SK-N-SH (cell line): ENCODE measurements around the gene NDUFAF8. TPM values are rescaled to one million over a fixed set of nuclear protein-coding genes. Genes with fewer than 3 reads are reported as not detected.

Experiments
- CTCF ChIA-PET: fragments of 300-600, 350-600 bp; formaldehyde crosslinking; extraction: SDS; loops from one replicate; lab custom pipeline; 2021; lab: Yijun Ruan, JAX
- POLR2A ChIA-PET: fragments of 350-600 bp; sonication (Branson Sonifier 250); formaldehyde crosslinking; extraction: SDS; loops from one replicate; lab custom pipeline; 2020; ENCODE audit warnings: antibody characterized with exemption, inconsistent platforms; lab: Yijun Ruan, JAX
- DNase-seq: peaks from one replicate; pipeline ENCODE4 v3.0.0; 2012
- H2AFZ ChIP-seq: fragments of 200-600 bp; sonication (generic); 2 replicates; pipeline ENCODE4 v1.8.1; 2016; ENCODE audit warnings: antibody characterized with exemption, mild to moderate bottlenecking, low read depth
- H3F3A ChIP-seq: fragments of 200-600 bp; sonication (generic); replicated peaks from 2 replicates; pipeline ENCODE3; 2016; ENCODE audit warnings: antibody characterized with exemption, mild to moderate bottlenecking; ENCODE audit not compliant: insufficient read depth
- H3K27ac ChIP-seq, 2 experiments: fragments of 200-500 bp in 1 of 2; fragments of 200-600 bp in 1 of 2; sonication (Bioruptor generic) in 1 of 2; sonication (generic), shearing (Covaris generic) in 1 of 2; 2 replicates each; pipeline versions ENCODE4 v1.5.1 to v1.6.1; 2014 to 2016; ENCODE audit warnings: low read depth in 2 of 2, inconsistent platforms in 1 of 2, low read length in 1 of 2, mild to moderate bottlenecking in 1 of 2, mixed read lengths in 1 of 2
- H3K27me3 ChIP-seq: fragments of 200-600 bp; sonication (generic), shearing (Covaris generic); 2 replicates; pipeline ENCODE4 v1.6.1; 2016; ENCODE audit warnings: mixed run types; ENCODE audit not compliant: insufficient read depth
- H3K36me3 ChIP-seq, 2 experiments: fragments of 200-500 bp in 1 of 2; fragments of 200-600 bp in 1 of 2; sonication (Bioruptor generic) in 1 of 2; sonication (generic) in 1 of 2; replicated peaks in 1 of 2; 2 replicates each; pipeline versions ENCODE3 to v1.5.1; 2014 to 2016; ENCODE audit warnings: low read length in 1 of 2, mild to moderate bottlenecking in 1 of 2; ENCODE audit not compliant: insufficient read depth in 2 of 2, control insufficient read depth in 1 of 2
- H3K4me1 ChIP-seq, 2 experiments: fragments of 200-500 bp in 1 of 2; fragments of 200-600 bp in 1 of 2; sonication (Bioruptor generic) in 1 of 2; sonication (generic), shearing (Covaris generic) in 1 of 2; 2 replicates each; pipeline versions ENCODE4 v1.5.1 to v1.6.1; 2014 to 2016; ENCODE audit warnings: low read depth in 1 of 2, low read length in 1 of 2, mixed run types in 1 of 2; ENCODE audit not compliant: insufficient read depth in 2 of 2, control insufficient read depth in 1 of 2
- H3K4me2 ChIP-seq: fragments of 200-600 bp; sonication (generic), shearing (Covaris generic); 2 replicates; pipeline ENCODE4 v1.6.1; 2017; ENCODE audit warnings: mixed run types
- H3K4me3 ChIP-seq, 2 experiments: fragments of 200-500 bp in 1 of 2; fragments of 200-600 bp in 1 of 2; sonication (Bioruptor generic) in 1 of 2; sonication (generic), shearing (Covaris generic) in 1 of 2; 2 replicates each; pipeline versions ENCODE4 v1.5.1 to v1.8.1; 2014 to 2016; ENCODE audit warnings: low read depth in 2 of 2, inconsistent platforms in 1 of 2, low read length in 1 of 2, mild to moderate bottlenecking in 1 of 2, mixed read lengths in 1 of 2, moderate library complexity in 1 of 2
- H3K79me2 ChIP-seq: fragments of 200-600 bp; sonication (generic); 2 replicates; pipeline ENCODE4 v1.8.1; 2017; ENCODE audit warnings: mild to moderate bottlenecking; ENCODE audit not compliant: insufficient read depth
- H3K9ac ChIP-seq: fragments of 200-600 bp; sonication (generic); 2 replicates; pipeline ENCODE4 v1.6.1; 2017; ENCODE audit warnings: mixed run types
- H3K9me2 ChIP-seq: fragments of 200-600 bp; sonication (generic); 2 replicates; pipeline ENCODE4 v1.6.1; 2017; ENCODE audit warnings: mixed run types
- H3K9me3 ChIP-seq: fragments of 200-600 bp; sonication (generic); 2 replicates; pipeline ENCODE4 v1.6.1; 2017; ENCODE audit warnings: mixed run types, mild to moderate bottlenecking, moderate library complexity
- H4K20me1 ChIP-seq: fragments of 200-600 bp; sonication (generic); 2 replicates; pipeline ENCODE4 v1.6.1; 2017; ENCODE audit warnings: mild to moderate bottlenecking, mixed run types; ENCODE audit not compliant: insufficient read depth
- CHD2 ChIP-seq: fragments of 150-350 bp; IDR thresholded peaks from 2 replicates; pipeline ENCODE4 v1.6.1; 2018; ENCODE audit warnings: low read length; ENCODE audit not compliant: partially characterized antibody
- EP300 ChIP-seq, 2 experiments: IDR thresholded peaks; 2 replicates each; pipeline versions ENCODE4 v1.4.0 to v1.6.1; 2012; ENCODE audit warnings: borderline replicate concordance in 1 of 2, low read depth in 1 of 2, low read length in 1 of 2
- FOSL2 ChIP-seq: IDR thresholded peaks from 2 replicates; pipeline ENCODE4 v1.4.0; 2012; ENCODE audit warnings: low read depth, mild to moderate bottlenecking, moderate library complexity, borderline replicate concordance
- FOXJ3 ChIP-seq: sonication (generic); formaldehyde crosslinking; IDR thresholded peaks from 2 replicates; pipeline ENCODE4 v1.5.1; 2020; ENCODE audit warnings: mild to moderate bottlenecking, missing genetic modification reagents
- FOXM1 ChIP-seq: IDR thresholded peaks from 2 replicates; pipeline ENCODE4 v1.4.0; 2012; ENCODE audit warnings: low read depth, mild to moderate bottlenecking
- GATA2 ChIP-seq: sonication (generic); formaldehyde crosslinking; IDR thresholded peaks from 2 replicates; pipeline ENCODE4 v1.5.0; 2020; ENCODE audit warnings: mild to moderate bottlenecking, missing genetic modification reagents
- MAX ChIP-seq: IDR thresholded peaks from 2 replicates; pipeline ENCODE4 v1.4.0; 2012; ENCODE audit warnings: low read depth
- MEF2A ChIP-seq: IDR thresholded peaks from 2 replicates; pipeline ENCODE4 v1.4.0; 2012; ENCODE audit warnings: low read depth, borderline replicate concordance
- NFIC ChIP-seq: IDR thresholded peaks from 2 replicates; pipeline ENCODE4 v1.4.0; 2012; ENCODE audit warnings: borderline replicate concordance
- NRF1 ChIP-seq: IDR thresholded peaks from 2 replicates; pipeline ENCODE4 v1.6.1; 2012; ENCODE audit warnings: low read depth, mild to moderate bottlenecking, low read length
- POLR2AphosphoS5 ChIP-seq: IDR thresholded peaks from 2 replicates; pipeline ENCODE4 v1.6.1; 2012; ENCODE audit warnings: low read depth, low read length
- RAD21 ChIP-seq: IDR thresholded peaks from 2 replicates; pipeline ENCODE4 v1.6.1; 2012; ENCODE audit warnings: mild to moderate bottlenecking, low read length
- RCOR1 ChIP-seq: fragments of 150-350 bp; IDR thresholded peaks from 2 replicates; pipeline ENCODE4 v1.6.1; 2017; ENCODE audit warnings: antibody characterized with exemption, low read length
- TAF1 ChIP-seq: IDR thresholded peaks from 2 replicates; pipeline ENCODE4 v1.6.1; 2012; ENCODE audit warnings: low read depth, mild to moderate bottlenecking, low read length, moderate library complexity, borderline replicate concordance
- TCF12 ChIP-seq: IDR thresholded peaks from 2 replicates; pipeline ENCODE4 v1.4.0; 2012
- TEAD4 ChIP-seq: IDR thresholded peaks from 2 replicates; pipeline ENCODE4 v1.4.0; 2012; ENCODE audit warnings: mild to moderate bottlenecking, borderline replicate concordance; ENCODE audit not compliant: insufficient read depth
- YY1 ChIP-seq: IDR thresholded peaks from 2 replicates; pipeline ENCODE4 v1.4.0; 2012; ENCODE audit warnings: low read depth, mild to moderate bottlenecking
- WGBS: methylation state at CpG from one replicate; pipeline ENCODE4 v1.1.6; 2017; ENCODE audit warnings: low lambda C conversion rate; 5-methylcytosine and 5-hydroxymethylcytosine counted together
- polyA plus RNA-seq, 3 experiments: library from polyadenylated mRNA; depleted of rRNA; stranded (reverse); fragments of >200 nt; gene quantifications; 2 replicates each; pipeline ENCODE4 v1.2.3, GENCODE V29; 2012
- TF ChIP-seq, protein P1 (sequence below): IDR thresholded peaks from 2 replicates; pipeline ENCODE4 v1.4.0; 2012; ENCODE audit warnings: low read depth, borderline replicate concordance
- TF ChIP-seq, protein P2 (sequence below): IDR thresholded peaks from 2 replicates; pipeline ENCODE4 v1.4.0; 2012; ENCODE audit warnings: low read depth, borderline replicate concordance
- TF ChIP-seq, protein P3 (sequence below): fragments of 150-350 bp; IDR thresholded peaks from 2 replicates; pipeline ENCODE4 v1.6.1; 2016; ENCODE audit warnings: mild to moderate bottlenecking, low read depth, low read length

Gene NDUFAF8
- polyA plus RNA-seq, 1 of the 3 experiments (the other 2 are of a cell fraction) = 229 TPM

GRCh38 chr17:81198826-81199481 is 40.2 kb upstream of the NDUFAF8 start:
- H3K9me3 ChIP-seq = no peaks in the 10 kb centered on the region
- ChIA-PET POLR2A (no interaction called here), CTCF (interaction anchor here (1.1 to 14.7 kb wide), 6 partner anchors 12 to 402 kb away, joined by 3 to 147 read pairs (median 5); no protein-coding TSS in a partner anchor)
- no peak for DNase-seq
- no peak overlapping the region for H3K4me3 ChIP-seq
- no peak overlapping the region for H3K27ac ChIP-seq
- no peak overlapping the region for H2AFZ ChIP-seq
- H3K79me2 ChIP-seq = no peaks in the 10 kb centered on the region
- TF ChIP-seq POLR2AphosphoS5 (no peak), EP300 (IDR thresholded peaks at IDR 0.05; ENCODE audit: borderline replicate concordance in 1 of 2, low read depth in 1 of 2, low read length in 1 of 2) (no peak), TEAD4 (no peak), NRF1 (no peak), MAX (no peak), RAD21 (no peak), NFIC (no peak), FOXM1 (no peak), GATA2 (CRISPR knock-in tag) (no peak), YY1 (no peak), FOSL2 (no peak), MEF2A (no peak), TCF12 (no peak), TAF1 (no peak), RCOR1 (no peak), CHD2 (no peak), FOXJ3 (CRISPR knock-in tag) (no peak)
- TF ChIP-seq, protein P1, sequence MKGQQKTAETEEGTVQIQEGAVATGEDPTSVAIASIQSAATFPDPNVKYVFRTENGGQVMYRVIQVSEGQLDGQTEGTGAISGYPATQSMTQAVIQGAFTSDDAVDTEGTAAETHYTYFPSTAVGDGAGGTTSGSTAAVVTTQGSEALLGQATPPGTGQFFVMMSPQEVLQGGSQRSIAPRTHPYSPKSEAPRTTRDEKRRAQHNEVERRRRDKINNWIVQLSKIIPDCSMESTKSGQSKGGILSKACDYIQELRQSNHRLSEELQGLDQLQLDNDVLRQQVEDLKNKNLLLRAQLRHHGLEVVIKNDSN = no peak
- TF ChIP-seq, protein P2, sequence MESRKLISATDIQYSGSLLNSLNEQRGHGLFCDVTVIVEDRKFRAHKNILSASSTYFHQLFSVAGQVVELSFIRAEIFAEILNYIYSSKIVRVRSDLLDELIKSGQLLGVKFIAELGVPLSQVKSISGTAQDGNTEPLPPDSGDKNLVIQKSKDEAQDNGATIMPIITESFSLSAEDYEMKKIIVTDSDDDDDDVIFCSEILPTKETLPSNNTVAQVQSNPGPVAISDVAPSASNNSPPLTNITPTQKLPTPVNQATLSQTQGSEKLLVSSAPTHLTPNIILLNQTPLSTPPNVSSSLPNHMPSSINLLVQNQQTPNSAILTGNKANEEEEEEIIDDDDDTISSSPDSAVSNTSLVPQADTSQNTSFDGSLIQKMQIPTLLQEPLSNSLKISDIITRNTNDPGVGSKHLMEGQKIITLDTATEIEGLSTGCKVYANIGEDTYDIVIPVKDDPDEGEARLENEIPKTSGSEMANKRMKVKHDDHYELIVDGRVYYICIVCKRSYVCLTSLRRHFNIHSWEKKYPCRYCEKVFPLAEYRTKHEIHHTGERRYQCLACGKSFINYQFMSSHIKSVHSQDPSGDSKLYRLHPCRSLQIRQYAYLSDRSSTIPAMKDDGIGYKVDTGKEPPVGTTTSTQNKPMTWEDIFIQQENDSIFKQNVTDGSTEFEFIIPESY = no peak
- TF ChIP-seq, protein P3, sequence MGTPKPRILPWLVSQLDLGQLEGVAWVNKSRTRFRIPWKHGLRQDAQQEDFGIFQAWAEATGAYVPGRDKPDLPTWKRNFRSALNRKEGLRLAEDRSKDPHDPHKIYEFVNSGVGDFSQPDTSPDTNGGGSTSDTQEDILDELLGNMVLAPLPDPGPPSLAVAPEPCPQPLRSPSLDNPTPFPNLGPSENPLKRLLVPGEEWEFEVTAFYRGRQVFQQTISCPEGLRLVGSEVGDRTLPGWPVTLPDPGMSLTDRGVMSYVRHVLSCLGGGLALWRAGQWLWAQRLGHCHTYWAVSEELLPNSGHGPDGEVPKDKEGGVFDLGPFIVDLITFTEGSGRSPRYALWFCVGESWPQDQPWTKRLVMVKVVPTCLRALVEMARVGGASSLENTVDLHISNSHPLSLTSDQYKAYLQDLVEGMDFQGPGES = no peak
- no peak overlapping the region for H3K4me2 ChIP-seq
- no peaks in the 10 kb centered on the region for H3K9me2 ChIP-seq
- H3K27me3 ChIP-seq = no peaks in the 10 kb centered on the region
- no peaks in the 10 kb centered on the region; the same call in 1 of the 2 replicates for H4K20me1 ChIP-seq
- H3K9ac ChIP-seq = no peak overlapping the region
- peaks cover 5 to 47% of the 10 kb centered on the region in 2 experiments for H3K36me3 ChIP-seq
- H3K4me1 ChIP-seq = peaks cover 0 to 3% of the 10 kb centered on the region in 2 experiments; a peak in 1 of 4 replicates
- 90% methylated on average over 15 of the region's 22 CpGs for WGBS
- H3F3A ChIP-seq = no peaks in the 10 kb centered on the region
